PC-3 (cell line): ENCODE results near the gene EGFL7.

Experiments
- CTCF ChIP-seq: fragments of 300-600 bp; sonication (generic); conservative IDR thresholded peaks from 2 replicates; pipeline ENCODE4 v1.5.1; 2017; ENCODE audit warnings: antibody characterized with exemption, low read depth, mild to moderate bottlenecking, low read length
- EZH2phosphoT487 ChIP-seq: fragments of 300-600 bp; sonication (generic); IDR thresholded peaks from 2 replicates; pipeline ENCODE4 v1.6.1; 2018; ENCODE audit warnings: mild to moderate bottlenecking, antibody characterized with exemption, low read length, borderline replicate concordance

GRCh38 chr9:136619742-136620440, 42.8 kb upstream of the EGFL7 start:
- no peak for TF ChIP-seq CTCF
- TF ChIP-seq EZH2phosphoT487 = no peak
